DOHH2 (cell line): ENCODE data around the gene EFTUD2.

ENCODE experiments used
- H3F3A ChIP-seq: fragments of 200-600 bp; sonication (generic), shearing (Covaris generic); 2 replicates; pipeline ENCODE4 v1.6.0; 2016; ENCODE audit warnings: antibody characterized with exemption, mild to moderate bottlenecking; ENCODE audit not compliant: control insufficient read depth, insufficient read depth
- H3K27ac ChIP-seq: fragments of 200-600 bp; sonication (generic); 2 replicates; pipeline ENCODE4 v1.5.1; 2014; ENCODE audit warnings: low read depth, mild to moderate bottlenecking, low read length, moderate library complexity
- H3K27me3 ChIP-seq: fragments of 200-600 bp; sonication (generic); 2 replicates; pipeline ENCODE4 v1.6.1; 2014; ENCODE audit warnings: mild to moderate bottlenecking, low read length, mixed read lengths; ENCODE audit not compliant: control insufficient read depth
- H3K36me3 ChIP-seq: fragments of 200-600 bp; sonication (generic); 2 replicates; pipeline ENCODE4 v1.6.1; 2014; ENCODE audit warnings: mild to moderate bottlenecking, low read length, moderate library complexity, mixed read lengths; ENCODE audit not compliant: control insufficient read depth
- H3K4me1 ChIP-seq: fragments of 200-600 bp; sonication (generic); 2 replicates; pipeline ENCODE4 v1.6.1; 2014; ENCODE audit warnings: mild to moderate bottlenecking, low read length, mixed read lengths; ENCODE audit not compliant: control insufficient read depth
- H3K4me2 ChIP-seq: fragments of 200-600 bp; sonication (generic); 2 replicates; pipeline ENCODE4 v1.6.0; 2014; ENCODE audit warnings: mild to moderate bottlenecking, low read length, moderate library complexity
- H3K4me3 ChIP-seq: fragments of 200-600 bp; sonication (generic); 2 replicates; pipeline ENCODE4 v1.5.1; 2014; ENCODE audit warnings: mild to moderate bottlenecking, low read length, mixed read lengths
- H3K79me2 ChIP-seq: fragments of 200-600 bp; sonication (generic); 2 replicates; pipeline ENCODE4 v1.6.1; 2014; ENCODE audit warnings: mild to moderate bottlenecking, low read length, mixed read lengths; ENCODE audit not compliant: control insufficient read depth
- H3K9me2 ChIP-seq: fragments of 200-600 bp; sonication (generic); replicated peaks from 2 replicates; pipeline ENCODE4 v1.6.1; 2014; ENCODE audit warnings: mild to moderate bottlenecking, low read length, mixed read lengths; ENCODE audit not compliant: control insufficient read depth
- H3K9me3 ChIP-seq: fragments of 200-600 bp; sonication (generic); 2 replicates; pipeline ENCODE4 v1.6.1; 2014; ENCODE audit warnings: antibody characterized with exemption, low read length, mixed read lengths; ENCODE audit not compliant: control insufficient read depth, insufficient read depth
- H4K20me1 ChIP-seq: fragments of 200-600 bp; sonication (generic); 2 replicates; pipeline ENCODE4 v1.6.0; 2014; ENCODE audit warnings: low read depth, mild to moderate bottlenecking, antibody characterized with exemption, low read length, moderate library complexity; ENCODE audit not compliant: control insufficient read depth, insufficient read depth
- CTCF ChIP-seq: fragments of 200-600 bp; sonication (generic); IDR thresholded peaks from one replicate; pipeline ENCODE4 v1.5.1; 2014; ENCODE audit warnings: antibody characterized with exemption, mild to moderate bottlenecking, low read depth, low read length; ENCODE audit not compliant: poor library complexity, severe bottlenecking
- EZH2phosphoT487 ChIP-seq: fragments of 200-600 bp; sonication (generic); IDR thresholded peaks from 2 replicates; pipeline ENCODE4 v1.6.1; 2017; ENCODE audit warnings: borderline replicate concordance, mild to moderate bottlenecking, antibody characterized with exemption, low read length, moderate library complexity, mixed read lengths

EFTUD2 gene

GRCh38 chr17:44865931-44866330 lies 33.3 kb downstream of the EFTUD2 start:
- Histone ChIP-seq H4K20me1 (no peaks in the 10 kb centered on the region), H3K27ac (no peak overlapping the region), H3K27me3 (no peaks in the 10 kb centered on the region), H3K79me2 (no peaks in the 10 kb centered on the region), H3K9me2 (no peaks in the 10 kb centered on the region), H3F3A (peaks cover 7% of the 10 kb centered on the region; the same call in 1 of the 2 replicates), H3K4me3 (no peak overlapping the region), H3K9me3 (no peaks in the 10 kb centered on the region), H3K4me1 (no peaks in the 10 kb centered on the region), H3K4me2 (no peak overlapping the region), H3K36me3 (peaks cover 85% of the 10 kb centered on the region)
- TF ChIP-seq EZH2phosphoT487: no peak
- TF ChIP-seq CTCF: no peak

GRCh38 chr17:44865231-44865660 lies 34.0 kb downstream of the EFTUD2 start:
- no peaks in the 10 kb centered on the region for H4K20me1 ChIP-seq
- H3K4me1 ChIP-seq: no peaks in the 10 kb centered on the region
- TF ChIP-seq CTCF (peak; percentile 83), EZH2phosphoT487 (no peak)
- H3K9me3 ChIP-seq: no peaks in the 10 kb centered on the region
- H3K4me2 ChIP-seq: no peak overlapping the region
- no peak overlapping the region for H3K27ac ChIP-seq
- H3K27me3 ChIP-seq: no peaks in the 10 kb centered on the region
- no peaks in the 10 kb centered on the region for H3K9me2 ChIP-seq
- peaks cover 7% of the 10 kb centered on the region; the same call in 1 of the 2 replicates for H3F3A ChIP-seq
- H3K36me3 ChIP-seq: peaks cover 86% of the 10 kb centered on the region
- H3K4me3 ChIP-seq: no peak overlapping the region
- H3K79me2 ChIP-seq: no peaks in the 10 kb centered on the region

- peaks cover 7% of the 10 kb centered on the region; the same call in 1 of the 2 replicates for H3F3A ChIP-seq
- TF ChIP-seq EZH2phosphoT487: no peak
- TF ChIP-seq CTCF: no peak
- no peaks in the 10 kb centered on the region for H3K9me2 ChIP-seq
- H3K27me3 ChIP-seq: no peaks in the 10 kb centered on the region
- no peaks in the 10 kb centered on the region for H3K79me2 ChIP-seq
- no peak overlapping the region for H3K27ac ChIP-seq
- no peaks in the 10 kb centered on the region for H4K20me1 ChIP-seq
- H3K9me3 ChIP-seq: no peaks in the 10 kb centered on the region
- H3K36me3 ChIP-seq: peaks cover 86% of the 10 kb centered on the region
- H3K4me3 ChIP-seq: no peak overlapping the region
- no peaks in the 10 kb centered on the region for H3K4me1 ChIP-seq
- H3K4me2 ChIP-seq: no peak overlapping the region
These were observed 34.4 kb downstream of the EFTUD2 start for GRCh38 chr17:44864831-44865230.
